Panc1 (cell line): ENCODE measurements around the gene ZNF512B.

Experiments used
- CTCF ChIP-seq: fragments of 450-650 bp; IDR thresholded peaks from 2 replicates; pipeline ENCODE4 v1.5.1; 2017; ENCODE audit warnings: mild to moderate bottlenecking
- POLR2AphosphoS5 ChIP-seq: IDR thresholded peaks from 2 replicates; pipeline ENCODE4 v1.6.1; 2012; ENCODE audit warnings: mild to moderate bottlenecking, low read depth, low read length, moderate library complexity

DNA sequence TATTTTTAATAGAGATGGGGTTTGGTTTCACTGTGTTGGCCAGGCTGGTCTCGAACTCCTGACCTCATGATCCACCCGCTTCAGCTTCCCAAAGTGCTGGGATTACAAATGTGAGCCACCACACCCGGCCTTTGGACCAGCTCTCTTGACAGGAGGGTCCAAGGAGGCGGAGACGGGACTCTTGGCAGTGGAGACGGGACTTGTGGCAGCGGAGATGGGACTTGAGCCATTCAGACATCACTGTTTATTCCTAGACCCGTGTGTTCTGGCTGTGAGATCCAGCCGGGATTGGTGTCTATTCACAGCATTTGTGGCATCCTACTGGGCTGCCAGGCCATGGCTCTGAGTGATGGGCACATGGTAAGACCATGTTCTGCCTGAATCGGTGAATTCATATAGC lies 36.8 kb upstream of the ZNF512B start:
- TF ChIP-seq CTCF (no peak), POLR2AphosphoS5 (no peak)
